Fibroblast of the conjunctiva (primary cell): ENCODE data around the gene CRLF3.
"Not testable (repeated sequence)": the region's sequence is repeated elsewhere in the genome, so short reads cannot be mapped to it uniquely, and the experiment has no call there.

Source experiments
- DNase-seq: peaks from one replicate; pipeline ENCODE4 v3.0.0-alpha.2; 2010; ENCODE audit warnings: low read depth

CRLF3 gene

DNA sequence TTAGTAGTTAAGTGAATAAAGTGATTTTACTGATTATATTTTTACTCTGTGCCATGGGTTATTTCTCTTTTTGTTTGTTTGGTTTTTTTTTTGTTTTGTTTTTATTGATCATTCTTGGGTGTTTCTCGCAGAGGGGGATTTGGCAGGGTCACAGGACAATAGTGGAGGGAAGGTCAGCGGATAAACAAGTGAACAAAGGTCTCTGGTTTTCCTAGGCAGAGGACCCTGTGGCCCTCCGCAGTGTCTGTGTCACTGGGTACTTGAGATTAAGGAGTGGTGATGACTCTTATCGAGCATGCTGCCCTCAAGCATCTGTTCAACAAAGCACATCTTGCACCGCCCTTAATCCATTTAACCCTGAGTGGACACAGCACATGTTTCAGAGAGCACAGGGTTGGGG lies 88.8 kb downstream of the CRLF3 start:
- not testable (repeated sequence) for DNase-seq

DNA sequence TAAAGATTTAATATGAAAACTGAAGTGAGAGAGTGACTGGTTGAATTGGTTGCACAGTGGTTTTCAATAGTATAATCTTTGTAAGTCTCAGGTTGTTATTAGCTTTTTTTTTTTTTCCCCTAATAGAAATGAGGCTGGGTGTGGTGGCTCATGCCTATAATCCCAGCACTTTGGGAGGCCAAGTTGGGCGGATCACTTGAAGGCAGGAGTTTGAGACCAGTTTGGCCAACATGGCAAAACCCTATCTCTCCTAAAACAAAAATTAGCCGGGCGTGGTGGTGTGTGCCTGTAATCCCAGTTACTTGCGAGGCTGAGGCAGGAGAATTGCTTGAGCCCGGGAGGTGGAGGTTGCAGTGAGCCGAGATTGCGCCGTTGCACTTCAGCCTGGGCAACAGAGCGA lies 89.3 kb downstream of the CRLF3 start:
- not testable (repeated sequence) for DNase-seq

DNA sequence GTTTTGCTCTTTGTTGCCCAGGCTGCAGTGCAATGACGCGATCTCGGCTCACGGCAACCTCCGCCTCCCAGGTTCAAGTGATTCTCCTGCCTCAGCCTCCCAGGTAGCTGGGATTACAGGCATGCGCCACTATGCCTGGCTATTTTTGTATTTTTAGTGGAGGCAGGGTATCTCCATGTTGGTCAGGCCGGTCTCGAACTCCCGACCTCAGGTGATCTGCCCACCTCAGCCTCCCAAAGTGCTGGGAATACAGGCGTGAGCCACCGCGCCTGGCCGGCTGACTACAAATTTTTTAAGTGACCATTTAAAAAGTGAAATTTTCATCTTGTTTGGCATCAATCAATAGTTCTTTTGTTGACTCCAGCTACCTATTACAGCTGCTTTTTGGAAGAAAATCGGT lies 90.3 kb downstream of the CRLF3 start:
- not testable (repeated sequence) for DNase-seq
